Measurements from ENCODE around the gene AGER. TPM values are rescaled to one million over a fixed set of nuclear protein-coding genes. Genes with fewer than 3 reads are reported as not detected.

The AGER gene
- total and polyA plus RNA-seq, 2 donors (not counting 1 experiment from before 2014, with no cell fraction given), result 29.9 to 38.8 TPM

GRCh38 chr6:32181148-32181702 is 2.8 kb downstream of the AGER start:
- no peak overlapping the region for H3K4me2 ChIP-seq (replicated peaks; ENCODE audit: low read depth, low read length, poor library complexity, severe bottlenecking)
- no peak overlapping the region for H3K27ac ChIP-seq (ENCODE audit: low read length in 2 of 2)
- no peaks in the 10 kb centered on the region for H4K20me1 ChIP-seq (ENCODE audit: control insufficient read depth, insufficient read depth, low read length, poor library complexity, severe bottlenecking)
- no peak overlapping the region for H2AFZ ChIP-seq (ENCODE audit: insufficient read depth, low read depth, low read length, poor library complexity, severe bottlenecking)
- intact Hi-C loops (cut with micrococcal nuclease), result no loop called here
- H3K4me1 Mint-ChIP-seq, result peaks cover 52% of the 10 kb centered on the region
- no peak overlapping the region for H3K4me3 Mint-ChIP-seq
- H3K9me3 Mint-ChIP-seq (ENCODE audit: insufficient read depth), result no peaks in the 10 kb centered on the region
- no peak overlapping the region for H3K9ac ChIP-seq (ENCODE audit: low read length)
- DNase-seq (peak; percentile 4), ATAC-seq (ENCODE audit: low read depth) (no peak)
- peaks cover 23 to 26% of the 10 kb centered on the region in 2 donors for H3K4me1 ChIP-seq (ENCODE audit: control insufficient read depth in 2 of 2, insufficient read depth in 2 of 2, low read length in 2 of 2)
- H3K27ac Mint-ChIP-seq, result peak overlapping the region; percentile 20
- H3K9me3 ChIP-seq (ENCODE audit: control extremely low read depth in 1 of 3, control insufficient read depth in 2 of 3, insufficient read depth in 1 of 3, low read length in 2 of 3), result no peaks in the 10 kb centered on the region
- WGBS (ENCODE audit: insufficient coverage), result 94% methylated on average over 13 of the region's 15 CpGs
- ChIA-PET POLR2A (no interaction called here), CTCF (no interaction called here)
- H3K27me3 Mint-ChIP-seq, result no peaks in the 10 kb centered on the region
- TF ChIP-seq CTCF (IDR thresholded peaks at IDR 0.05), result no peak
- TF ChIP-seq EZH2 (IDR thresholded peaks at IDR 0.05; ENCODE audit: borderline replicate concordance, insufficient read depth, low read depth, low read length, poor library complexity, severe bottlenecking), result no peak
- peaks cover 0 to 45% of the 10 kb centered on the region in 2 experiments for H3K36me3 ChIP-seq (replicated peaks in 1 of 2; ENCODE audit: control extremely low read depth in 1 of 2, control insufficient read depth in 1 of 2, extremely low read depth in 1 of 2, insufficient read depth in 2 of 2, low read length in 1 of 2)
- H3K27me3 ChIP-seq (replicated peaks in 1 of 4; ENCODE audit: control extremely low read depth in 1 of 4, control insufficient read depth in 3 of 4, insufficient read depth in 4 of 4, low read length in 3 of 4), result no peaks in the 10 kb centered on the region
- H3K4me3 ChIP-seq (ENCODE audit: control extremely low read depth in 1 of 5, extremely low read depth in 1 of 5, insufficient read depth in 1 of 5, low read depth in 2 of 5, low read length in 4 of 5), result no peak overlapping the region
- peaks cover 28% of the 10 kb centered on the region for H3K79me2 ChIP-seq (ENCODE audit: control insufficient read depth, insufficient read depth, low read length)

- Mint-ChIP-seq H3K27me3 (no peaks in the 10 kb centered on the region), H3K27ac (peak overlapping the region; percentile 44)
- no peak overlapping the region for H3K9ac ChIP-seq (ENCODE audit: low read length)
These were observed 4.2 kb downstream of the AGER start for GRCh38 chr6:32179766-32180405.

More at GRCh38 chr6:32179766-32180405, 4.2 kb downstream of the AGER start:
- H3K4me3 Mint-ChIP-seq, result peak overlapping the region; percentile 97
- no peak for ATAC-seq (ENCODE audit: low read depth)
- no peaks in the 10 kb centered on the region for H3K9me3 Mint-ChIP-seq (ENCODE audit: insufficient read depth)
- peak overlapping the region; percentile 93 for H3K4me2 ChIP-seq (replicated peaks; ENCODE audit: low read depth, low read length, poor library complexity, severe bottlenecking)
- H2AFZ ChIP-seq (ENCODE audit: insufficient read depth, low read depth, low read length, poor library complexity, severe bottlenecking), result no peak overlapping the region
- H3K4me1 ChIP-seq (ENCODE audit: control insufficient read depth in 2 of 2, insufficient read depth in 2 of 2, low read length in 2 of 2), result peaks cover 31 to 37% of the 10 kb centered on the region in 2 donors
- intact Hi-C loops (cut with micrococcal nuclease), result loop anchor here (5.0 kb wide), 6 partner anchors 223 to 1392 kb away; partner anchors contain the start of genes CSNK2B, HSD17B8, LY6G5B and NELFE
- H3K79me2 ChIP-seq (ENCODE audit: control insufficient read depth, insufficient read depth, low read length), result peaks cover 38% of the 10 kb centered on the region
- H3K36me3 ChIP-seq (replicated peaks in 1 of 2; ENCODE audit: control extremely low read depth in 1 of 2, control insufficient read depth in 1 of 2, extremely low read depth in 1 of 2, insufficient read depth in 2 of 2, low read length in 1 of 2), result peaks cover 0 to 40% of the 10 kb centered on the region in 2 experiments
- no peaks in the 10 kb centered on the region for H3K27me3 ChIP-seq (replicated peaks in 1 of 4; ENCODE audit: control extremely low read depth in 1 of 4, control insufficient read depth in 3 of 4, insufficient read depth in 4 of 4, low read length in 3 of 4)
- H3K27ac ChIP-seq (ENCODE audit: low read length in 2 of 2), result no peak overlapping the region
- WGBS (ENCODE audit: insufficient coverage), result 89% methylated on average over 9 of the region's 10 CpGs
- no peak for DNase-seq
- peaks cover 57% of the 10 kb centered on the region for H3K4me1 Mint-ChIP-seq
- H4K20me1 ChIP-seq (ENCODE audit: control insufficient read depth, insufficient read depth, low read length, poor library complexity, severe bottlenecking), result no peaks in the 10 kb centered on the region
- ChIA-PET CTCF (interaction anchor here (1.0 to 1.2 kb wide), 3 partner anchors 16 to 805 kb away, joined by 3 to 4 read pairs (median 4); no protein-coding TSS in a partner anchor), POLR2A (interaction anchor here (1.0 to 1.7 kb wide), 3 partner anchors 10 to 15 kb away, joined by 3 to 7 read pairs (median 5); partner anchors contain the start of genes GPSM3 and PBX2)
- H3K9me3 ChIP-seq (ENCODE audit: control extremely low read depth in 1 of 3, control insufficient read depth in 2 of 3, insufficient read depth in 1 of 3, low read length in 2 of 3), result no peaks in the 10 kb centered on the region
- no peak overlapping the region for H3K4me3 ChIP-seq (ENCODE audit: control extremely low read depth in 1 of 5, extremely low read depth in 1 of 5, insufficient read depth in 1 of 5, low read depth in 2 of 5, low read length in 4 of 5)
- TF ChIP-seq CTCF (IDR thresholded peaks at IDR 0.05) (no peak), EZH2 (IDR thresholded peaks at IDR 0.05; ENCODE audit: borderline replicate concordance, insufficient read depth, low read depth, low read length, poor library complexity, severe bottlenecking) (no peak)
